ENCODE results near the gene IL11.

DNA sequence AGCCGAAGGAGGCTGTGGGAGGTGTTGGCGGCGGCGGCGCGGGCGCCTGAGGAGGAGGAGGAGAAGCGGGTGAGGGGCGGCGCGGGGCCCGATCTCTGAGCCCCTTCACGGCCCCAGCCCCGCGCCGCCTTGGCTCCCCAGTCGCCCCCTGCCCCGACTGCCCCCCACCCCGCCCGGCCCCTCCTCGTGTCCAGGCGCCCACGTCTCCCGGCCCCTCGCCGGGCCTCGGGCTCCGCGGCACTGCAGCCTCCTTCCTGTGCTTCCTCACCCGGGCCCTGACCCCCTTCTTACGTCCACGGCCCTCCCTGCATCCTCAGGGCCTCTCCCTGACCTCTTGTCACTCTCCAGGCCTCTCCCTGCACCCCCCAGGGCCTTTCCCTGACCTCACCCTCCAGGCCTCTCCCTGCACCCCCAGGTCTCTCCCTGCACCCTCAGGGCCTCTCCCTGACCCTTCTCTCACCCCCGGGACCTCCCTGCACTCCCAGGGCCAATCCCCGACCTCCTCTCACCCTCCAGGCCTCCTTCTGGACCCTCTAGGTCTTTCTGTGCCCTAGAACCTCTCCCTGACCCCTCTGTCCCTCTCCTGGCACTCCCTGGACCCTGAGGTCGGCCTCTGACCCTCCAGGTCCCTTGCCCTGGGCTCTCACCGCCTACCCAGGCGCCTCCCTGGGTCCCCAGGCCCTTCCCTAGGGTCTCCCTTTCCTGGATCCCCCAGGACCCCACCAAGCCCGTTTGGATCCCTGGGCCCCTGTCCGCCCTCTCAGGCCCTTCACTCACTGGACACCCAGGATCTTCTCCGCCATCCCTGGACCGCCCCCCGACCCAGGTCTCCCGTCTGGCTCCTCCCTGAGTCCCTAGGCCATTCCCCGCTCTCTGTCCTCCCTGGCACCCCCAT is 30.1 kb downstream of the IL11 start:
- TF ChIP-seq, protein P1, sequence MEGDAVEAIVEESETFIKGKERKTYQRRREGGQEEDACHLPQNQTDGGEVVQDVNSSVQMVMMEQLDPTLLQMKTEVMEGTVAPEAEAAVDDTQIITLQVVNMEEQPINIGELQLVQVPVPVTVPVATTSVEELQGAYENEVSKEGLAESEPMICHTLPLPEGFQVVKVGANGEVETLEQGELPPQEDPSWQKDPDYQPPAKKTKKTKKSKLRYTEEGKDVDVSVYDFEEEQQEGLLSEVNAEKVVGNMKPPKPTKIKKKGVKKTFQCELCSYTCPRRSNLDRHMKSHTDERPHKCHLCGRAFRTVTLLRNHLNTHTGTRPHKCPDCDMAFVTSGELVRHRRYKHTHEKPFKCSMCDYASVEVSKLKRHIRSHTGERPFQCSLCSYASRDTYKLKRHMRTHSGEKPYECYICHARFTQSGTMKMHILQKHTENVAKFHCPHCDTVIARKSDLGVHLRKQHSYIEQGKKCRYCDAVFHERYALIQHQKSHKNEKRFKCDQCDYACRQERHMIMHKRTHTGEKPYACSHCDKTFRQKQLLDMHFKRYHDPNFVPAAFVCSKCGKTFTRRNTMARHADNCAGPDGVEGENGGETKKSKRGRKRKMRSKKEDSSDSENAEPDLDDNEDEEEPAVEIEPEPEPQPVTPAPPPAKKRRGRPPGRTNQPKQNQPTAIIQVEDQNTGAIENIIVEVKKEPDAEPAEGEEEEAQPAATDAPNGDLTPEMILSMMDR (IDR thresholded peaks at IDR 0.05), result no peak
- peak; percentile 70 to 90 for TF ChIP-seq POLR2A (IDR thresholded peaks at IDR 0.05)

Data from tibial nerve (tissue), 3 donors.